Sigmoid colon (tissue), 7 donors: ENCODE results near the gene AIFM2. TPM values are rescaled to one million over a fixed set of nuclear protein-coding genes. Genes with fewer than 3 reads are reported as not detected.
A peak's percentile ranks its signal among the peaks of the same experiment; 100 is the strongest.

Experiments used
- DNase-seq: peaks from one replicate; pipeline ENCODE4 v3.0.0-alpha.2; 2019
- H3K27ac ChIP-seq, 4 donors: fragments of 200-600 bp; sonication (generic); one replicate each; pipeline ENCODE4 v1.5.1; 2016 to 2019; ENCODE audit warnings: mild to moderate bottlenecking in 1 of 4
- H3K27me3 ChIP-seq, 3 donors: fragments of 200-600 bp; sonication (generic); one replicate each; pipeline ENCODE4 v1.5.1; 2019; ENCODE audit warnings: mild to moderate bottlenecking in 1 of 3
- H3K36me3 ChIP-seq, 4 donors: fragments of 200-600 bp; sonication (generic); one replicate each; pipeline ENCODE4 v1.5.1; 2016 to 2019
- H3K4me1 ChIP-seq, 4 donors: fragments of 200-600 bp; sonication (generic); one replicate each; pipeline ENCODE4 v1.5.1; 2017 to 2019
- H3K4me3 ChIP-seq, 4 donors: fragments of 200-600 bp; sonication (generic); one replicate each; pipeline ENCODE4 v1.5.1; 2017 to 2019; ENCODE audit warnings: mild to moderate bottlenecking in 2 of 4, moderate library complexity in 1 of 4
- H3K9me3 ChIP-seq, 4 donors: fragments of 200-600 bp in 3 of 4; sonication (generic) in 3 of 4; one replicate each; pipeline versions ENCODE4 v1.5.1 to v1.6.1; 2013 to 2019
- EP300 ChIP-seq, 4 donors: sonication (generic); formaldehyde crosslinking; IDR thresholded peaks; one replicate each; pipeline ENCODE4 v1.6.1; 2017; ENCODE audit warnings: antibody characterized with exemption in 4 of 4
- POLR2A ChIP-seq, 2 donors: fragments of 450-650 bp; IDR thresholded peaks; one replicate each; pipeline ENCODE4 v1.6.1; 2016; ENCODE audit warnings: antibody characterized with exemption in 2 of 2, mild to moderate bottlenecking in 2 of 2, moderate library complexity in 2 of 2
- POLR2AphosphoS5 ChIP-seq, 4 donors: sonication (generic); formaldehyde crosslinking; IDR thresholded peaks; one replicate each; pipeline ENCODE4 v1.6.1; 2017; ENCODE audit warnings: antibody characterized with exemption in 4 of 4
- WGBS, 2 donors: extraction: QIAGEN DNeasy Blood & Tissue Kit; methylation state at CpG; one replicate each; pipeline ENCODE4 v1.1.7; 2013; 5-methylcytosine and 5-hydroxymethylcytosine counted together
- intact Hi-C: fragments of 100-400 bp; cut with DNase I; formaldehyde crosslinking; loops from one replicate; pipeline ENCODE4 v1.15.1; 2023
- polyA plus RNA-seq, 3 donors: library from polyadenylated mRNA; stranded (reverse); fragments of 200-250 nt; gene quantifications; one replicate each; pipeline ENCODE4 v1.2.3, GENCODE V29; 2013
- total RNA-seq, 4 donors: library from RNA; depleted of rRNA; stranded (reverse); fragments of >200 nt; gene quantifications; one replicate each; pipeline ENCODE4 v1.1.0, GENCODE V29; 2016
- TF ChIP-seq, protein P1 (sequence below), 4 experiments: fragments of 450-650 bp in 3 of 4; fragments of 200-600 bp in 1 of 4; IDR thresholded peaks; one replicate each; pipeline ENCODE4 v1.5.1; 2016 to 2019; ENCODE audit warnings: antibody characterized with exemption in 4 of 4, mild to moderate bottlenecking in 3 of 4, moderate library complexity in 2 of 4
- donor health status: healthy with polysubstance abuse.
- donor health status: Bipolar disorder and iron deficiency.
- donor health status: healthy.

The AIFM2 gene
- total and polyA plus RNA-seq, 7 donors, result 10.2 to 26.8 (median 11.7) TPM

- TF ChIP-seq, protein P1, sequence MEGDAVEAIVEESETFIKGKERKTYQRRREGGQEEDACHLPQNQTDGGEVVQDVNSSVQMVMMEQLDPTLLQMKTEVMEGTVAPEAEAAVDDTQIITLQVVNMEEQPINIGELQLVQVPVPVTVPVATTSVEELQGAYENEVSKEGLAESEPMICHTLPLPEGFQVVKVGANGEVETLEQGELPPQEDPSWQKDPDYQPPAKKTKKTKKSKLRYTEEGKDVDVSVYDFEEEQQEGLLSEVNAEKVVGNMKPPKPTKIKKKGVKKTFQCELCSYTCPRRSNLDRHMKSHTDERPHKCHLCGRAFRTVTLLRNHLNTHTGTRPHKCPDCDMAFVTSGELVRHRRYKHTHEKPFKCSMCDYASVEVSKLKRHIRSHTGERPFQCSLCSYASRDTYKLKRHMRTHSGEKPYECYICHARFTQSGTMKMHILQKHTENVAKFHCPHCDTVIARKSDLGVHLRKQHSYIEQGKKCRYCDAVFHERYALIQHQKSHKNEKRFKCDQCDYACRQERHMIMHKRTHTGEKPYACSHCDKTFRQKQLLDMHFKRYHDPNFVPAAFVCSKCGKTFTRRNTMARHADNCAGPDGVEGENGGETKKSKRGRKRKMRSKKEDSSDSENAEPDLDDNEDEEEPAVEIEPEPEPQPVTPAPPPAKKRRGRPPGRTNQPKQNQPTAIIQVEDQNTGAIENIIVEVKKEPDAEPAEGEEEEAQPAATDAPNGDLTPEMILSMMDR (IDR thresholded peaks at IDR 0.05), result no peak
- TF ChIP-seq POLR2AphosphoS5 (IDR thresholded peaks at IDR 0.05), result no peak
- no peak for TF ChIP-seq POLR2A (IDR thresholded peaks at IDR 0.05)
- no peak for TF ChIP-seq EP300 (IDR thresholded peaks at IDR 0.05)
- no peak overlapping the region for H3K27ac ChIP-seq
- H3K4me3 ChIP-seq, result no peak overlapping the region
- intact Hi-C loops, result loop anchor here (10.0 kb wide), 1 partner anchor 222 kb away; no protein-coding TSS in a partner anchor
- no peaks in the 10 kb centered on the region for H3K9me3 ChIP-seq
- WGBS, 2 donors, result 93 to 94% methylated on average over 10 of the region's 10 CpGs
- DNase-seq, result peak; percentile 48
- H3K27me3 ChIP-seq, result no peaks in the 10 kb centered on the region
- peaks cover 0 to 11% (median 3%) of the 10 kb centered on the region in 4 donors for H3K36me3 ChIP-seq
- peaks cover 0 to 30% (median 17%) of the 10 kb centered on the region in 4 donors for H3K4me1 ChIP-seq
These were observed 9.9 kb upstream of the AIFM2 start for GRCh38 chr10:70142555-70142954.

GRCh38 chr10:70140297-70140696 lies 7.7 kb upstream of the AIFM2 start:
- 59 to 82% methylated on average over 5 of the region's 5 CpGs for WGBS, 2 donors
- Histone ChIP-seq H3K27ac (no peak overlapping the region), H3K4me1 (peaks cover 0 to 18% (median 11%) of the 10 kb centered on the region in 4 donors), H3K9me3 (no peaks in the 10 kb centered on the region), H3K36me3 (peaks cover 0 to 11% (median 3%) of the 10 kb centered on the region in 4 donors), H3K27me3 (no peaks in the 10 kb centered on the region), H3K4me3 (no peak overlapping the region)
- TF ChIP-seq, protein P1 (IDR thresholded peaks at IDR 0.05), result no peak
- TF ChIP-seq EP300 (IDR thresholded peaks at IDR 0.05) (no peak), POLR2A (IDR thresholded peaks at IDR 0.05) (no peak), POLR2AphosphoS5 (IDR thresholded peaks at IDR 0.05) (no peak)
- intact Hi-C loops, result loop anchor here (10.0 kb wide), 1 partner anchor 225 kb away; no protein-coding TSS in a partner anchor
- no peak for DNase-seq

DNA sequence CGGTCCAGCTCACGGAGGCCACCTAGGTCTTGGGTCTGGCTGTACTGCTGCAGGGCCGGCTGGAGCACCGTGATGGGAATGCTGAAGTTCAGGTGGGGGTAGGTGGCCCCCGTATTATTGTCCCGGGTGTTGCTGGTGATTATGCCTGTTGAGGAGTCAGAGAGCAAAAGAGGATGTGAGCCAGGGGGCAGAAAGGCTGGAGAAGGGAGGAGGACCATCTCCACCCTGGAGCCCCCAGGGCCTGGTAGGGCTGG lies 7.3 kb upstream of the AIFM2 start:
- Histone ChIP-seq H3K4me1 (peaks cover 0 to 14% (median 8%) of the 10 kb centered on the region in 4 donors), H3K36me3 (peaks cover 0 to 11% (median 3%) of the 10 kb centered on the region in 4 donors), H3K27ac (no peak overlapping the region), H3K27me3 (no peaks in the 10 kb centered on the region), H3K4me3 (no peak overlapping the region), H3K9me3 (no peaks in the 10 kb centered on the region)
- intact Hi-C loops, result loop anchor here (10.0 kb wide), 1 partner anchor 225 kb away; no protein-coding TSS in a partner anchor
- TF ChIP-seq POLR2A (IDR thresholded peaks at IDR 0.05) (no peak), POLR2AphosphoS5 (IDR thresholded peaks at IDR 0.05) (no peak), EP300 (IDR thresholded peaks at IDR 0.05) (no peak)
- TF ChIP-seq, protein P1 (IDR thresholded peaks at IDR 0.05), result no peak
- DNase-seq, result peak; percentile 41
- WGBS, 2 donors, result 90 to 93% methylated on average over 6 of the region's 6 CpGs

DNA sequence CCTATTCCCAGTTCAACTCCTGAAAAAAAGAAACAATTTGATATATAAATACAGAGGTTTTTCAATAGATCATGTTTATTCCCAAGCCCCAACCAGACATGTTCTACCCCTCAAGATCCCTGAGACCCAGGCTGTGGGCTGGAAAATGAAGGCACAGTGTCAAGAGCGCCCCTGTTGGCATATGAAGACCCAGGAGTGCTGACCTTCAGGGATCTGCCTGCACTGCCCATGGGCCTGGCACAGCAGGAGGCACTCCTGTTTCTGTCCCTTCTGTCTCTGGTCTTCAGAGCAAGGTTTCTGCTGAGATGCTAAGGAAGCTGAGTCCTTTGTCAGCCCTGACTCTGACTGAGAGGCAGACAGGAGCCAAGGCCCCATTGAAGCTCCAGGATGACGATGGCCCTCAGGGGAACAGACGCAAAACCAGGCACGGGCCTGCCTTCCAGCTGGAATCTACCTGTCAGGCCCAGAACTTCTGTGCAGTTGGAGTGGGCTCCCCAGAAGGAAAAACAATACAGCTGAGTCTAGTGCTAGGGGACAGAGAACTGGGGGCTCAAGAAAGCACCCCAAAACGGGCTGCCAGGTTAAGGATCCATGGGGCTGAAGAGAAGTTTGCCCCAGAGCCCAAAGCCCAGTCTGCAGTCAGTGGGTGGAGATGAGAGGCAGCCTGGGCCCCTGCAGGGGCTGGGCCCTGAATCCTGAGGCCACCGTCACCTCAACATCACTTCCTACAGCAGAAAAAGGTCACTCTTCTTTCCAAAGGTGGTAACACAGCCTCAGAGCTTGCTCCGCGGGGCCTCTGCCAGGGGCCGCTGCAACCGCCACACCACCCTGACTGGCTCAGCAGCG lies 6.7 kb upstream of the AIFM2 start:
- Histone ChIP-seq H3K9me3 (no peaks in the 10 kb centered on the region), H3K4me1 (peaks cover 0 to 9% (median 2%) of the 10 kb centered on the region in 4 donors), H3K27me3 (no peaks in the 10 kb centered on the region), H3K4me3 (no peak overlapping the region), H3K36me3 (peaks cover 0 to 11% (median 3%) of the 10 kb centered on the region in 4 donors), H3K27ac (no peak overlapping the region)
- DNase-seq, result peak; percentile 40
- 91 to 95% methylated on average over 11 of the region's 11 CpGs for WGBS, 2 donors
- TF ChIP-seq POLR2A (IDR thresholded peaks at IDR 0.05) (no peak), EP300 (IDR thresholded peaks at IDR 0.05) (no peak), POLR2AphosphoS5 (IDR thresholded peaks at IDR 0.05) (no peak)
- TF ChIP-seq, protein P1 (IDR thresholded peaks at IDR 0.05), result no peak
- intact Hi-C loops, result no loop called here
